Measurements from ENCODE around the gene BHLHE40.

Gene BHLHE40

DNA sequence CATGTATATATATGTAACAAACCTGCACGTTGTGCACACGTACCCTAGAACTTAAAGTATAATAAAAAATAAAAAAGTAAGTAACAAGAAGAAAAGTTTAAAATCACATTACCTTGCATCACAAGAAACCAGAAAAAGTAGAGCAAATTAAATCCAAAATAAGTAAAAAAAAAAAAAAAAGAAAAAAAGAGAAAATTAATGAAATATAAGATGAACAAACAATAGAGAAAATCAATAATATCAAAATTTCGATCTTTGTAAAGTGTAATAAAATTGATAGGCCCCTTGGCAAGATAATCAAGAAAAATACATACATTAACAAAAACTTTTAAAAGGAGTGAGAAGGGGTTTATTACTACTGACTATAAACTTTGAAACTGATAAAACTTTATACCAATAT lies 7.4 kb upstream of the BHLHE40 start:
- Histone ChIP-seq H2AFZ (ENCODE audit: low read depth, low read length, severe bottlenecking) (no peak overlapping the region), H3K9me2 (replicated peaks; ENCODE audit: insufficient read depth, low read length) (no peaks in the 10 kb centered on the region), H3K79me2 (ENCODE audit: insufficient read depth, low read length) (no peaks in the 10 kb centered on the region), H3K4me3 (ENCODE audit: insufficient read depth, low read length, poor library complexity, severe bottlenecking) (no peak overlapping the region), H3K27me3 (ENCODE audit: low read length) (no peaks in the 10 kb centered on the region), H3F3A (ENCODE audit: insufficient read depth) (no peaks in the 10 kb centered on the region), H3K27ac (ENCODE audit: low read depth, low read length) (no peak overlapping the region), H3K9me3 (ENCODE audit: insufficient read depth, low read length) (no peaks in the 10 kb centered on the region), H3K36me3 (ENCODE audit: low read length) (no peaks in the 10 kb centered on the region), H3K4me2 (ENCODE audit: low read depth, low read length, poor library complexity, severe bottlenecking) (no peak overlapping the region), H3K9ac (ENCODE audit: low read length) (no peak overlapping the region), H4K20me1 (ENCODE audit: low read depth, low read length) (no peaks in the 10 kb centered on the region)
- TF ChIP-seq, protein P1, sequence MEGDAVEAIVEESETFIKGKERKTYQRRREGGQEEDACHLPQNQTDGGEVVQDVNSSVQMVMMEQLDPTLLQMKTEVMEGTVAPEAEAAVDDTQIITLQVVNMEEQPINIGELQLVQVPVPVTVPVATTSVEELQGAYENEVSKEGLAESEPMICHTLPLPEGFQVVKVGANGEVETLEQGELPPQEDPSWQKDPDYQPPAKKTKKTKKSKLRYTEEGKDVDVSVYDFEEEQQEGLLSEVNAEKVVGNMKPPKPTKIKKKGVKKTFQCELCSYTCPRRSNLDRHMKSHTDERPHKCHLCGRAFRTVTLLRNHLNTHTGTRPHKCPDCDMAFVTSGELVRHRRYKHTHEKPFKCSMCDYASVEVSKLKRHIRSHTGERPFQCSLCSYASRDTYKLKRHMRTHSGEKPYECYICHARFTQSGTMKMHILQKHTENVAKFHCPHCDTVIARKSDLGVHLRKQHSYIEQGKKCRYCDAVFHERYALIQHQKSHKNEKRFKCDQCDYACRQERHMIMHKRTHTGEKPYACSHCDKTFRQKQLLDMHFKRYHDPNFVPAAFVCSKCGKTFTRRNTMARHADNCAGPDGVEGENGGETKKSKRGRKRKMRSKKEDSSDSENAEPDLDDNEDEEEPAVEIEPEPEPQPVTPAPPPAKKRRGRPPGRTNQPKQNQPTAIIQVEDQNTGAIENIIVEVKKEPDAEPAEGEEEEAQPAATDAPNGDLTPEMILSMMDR (IDR thresholded peaks at IDR 0.05; ENCODE audit: insufficient read depth, low read length, poor library complexity, severe bottlenecking) = no peak
- no peak for TF ChIP-seq EZH2phosphoT487 (conservative IDR thresholded peaks at IDR 0.05; ENCODE audit: low read length)

DNA sequence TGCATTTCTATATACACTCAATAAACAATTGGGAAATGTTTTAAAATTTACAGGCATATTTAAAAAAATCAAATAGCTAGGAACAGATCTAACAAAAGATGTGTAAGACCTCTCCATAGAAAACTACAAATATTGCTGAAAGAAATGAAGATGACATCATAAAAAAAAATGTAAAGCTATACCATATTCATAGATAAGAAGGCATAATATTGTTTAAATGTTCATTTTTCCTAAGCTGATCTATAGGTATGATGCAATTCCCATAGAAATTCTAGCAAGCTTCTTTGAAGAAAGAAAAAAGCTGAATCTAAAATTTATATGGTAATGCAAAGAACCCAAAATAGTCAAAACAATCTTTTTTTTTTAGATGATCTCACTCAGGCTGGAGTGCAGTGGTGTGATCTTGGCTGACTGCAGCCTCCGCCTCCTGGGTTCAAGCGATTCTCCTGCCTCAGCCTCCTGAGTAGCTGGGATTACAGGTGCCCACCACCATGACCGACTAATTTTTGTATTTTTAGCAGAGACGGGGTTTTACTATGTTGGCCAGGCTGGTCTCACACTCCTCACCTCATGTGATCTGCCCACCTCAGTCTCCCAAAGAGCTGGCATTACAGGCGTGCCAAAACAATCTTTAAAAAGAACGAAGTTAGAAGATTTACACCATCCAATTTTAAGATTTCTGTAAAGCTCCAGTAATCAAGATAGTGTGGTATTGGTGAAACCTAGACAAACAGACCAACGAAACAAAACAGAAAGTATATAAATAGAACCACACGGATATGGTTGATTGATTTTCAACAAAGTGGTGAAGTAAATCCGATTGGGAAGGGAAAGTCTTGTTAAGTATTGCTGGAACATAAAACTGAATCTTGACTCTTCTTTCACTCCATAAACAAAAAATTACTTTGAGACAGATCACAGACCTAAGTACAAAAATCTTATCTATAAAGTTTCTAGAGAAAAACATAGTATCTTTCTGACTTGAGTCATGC lies 6.3 kb upstream of the BHLHE40 start:
- H3K4me2 ChIP-seq (ENCODE audit: low read depth, low read length, poor library complexity, severe bottlenecking) = no peak overlapping the region
- no peak overlapping the region for H2AFZ ChIP-seq (ENCODE audit: low read depth, low read length, severe bottlenecking)
- H3K9ac ChIP-seq (ENCODE audit: low read length) = no peak overlapping the region

DNA sequence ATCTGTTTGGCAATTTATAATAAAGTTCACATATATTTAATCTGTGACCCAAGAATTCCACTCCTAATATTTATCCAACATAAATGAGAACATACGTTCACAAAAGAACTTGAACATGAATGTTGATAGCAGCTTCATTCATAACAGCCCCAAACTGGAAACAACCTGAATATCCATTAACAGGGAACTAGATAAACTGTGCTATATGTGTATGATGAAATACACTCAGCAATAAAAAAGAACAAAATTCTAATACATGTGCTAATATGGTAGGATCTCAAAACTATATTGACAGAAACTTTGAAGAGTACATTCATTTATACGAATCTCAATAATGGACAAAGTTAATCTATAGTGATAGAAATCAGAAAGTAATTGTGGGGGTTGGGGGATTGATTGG lies 5.1 kb upstream of the BHLHE40 start:
- no peak overlapping the region for H3K27ac ChIP-seq (ENCODE audit: low read depth, low read length)

More for the DNA sequence above, 6.3 kb upstream of the BHLHE40 start:
- Histone ChIP-seq H3K27me3 (ENCODE audit: low read length) (no peaks in the 10 kb centered on the region), H4K20me1 (ENCODE audit: low read depth, low read length) (no peaks in the 10 kb centered on the region), H3K4me3 (ENCODE audit: insufficient read depth, low read length, poor library complexity, severe bottlenecking) (no peak overlapping the region), H3K36me3 (ENCODE audit: low read length) (no peaks in the 10 kb centered on the region), H3K9me2 (replicated peaks; ENCODE audit: insufficient read depth, low read length) (no peaks in the 10 kb centered on the region), H3F3A (ENCODE audit: insufficient read depth) (peaks cover 4% of the 10 kb centered on the region; the same call in 1 of the 2 replicates), H3K79me2 (ENCODE audit: insufficient read depth, low read length) (no peaks in the 10 kb centered on the region), H3K9me3 (ENCODE audit: insufficient read depth, low read length) (no peaks in the 10 kb centered on the region), H3K27ac (ENCODE audit: low read depth, low read length) (no peak overlapping the region)
- TF ChIP-seq EZH2phosphoT487 (conservative IDR thresholded peaks at IDR 0.05; ENCODE audit: low read length) = no peak
- TF ChIP-seq, protein P1 (IDR thresholded peaks at IDR 0.05; ENCODE audit: insufficient read depth, low read length, poor library complexity, severe bottlenecking) = no peak

More for the DNA sequence above, 5.1 kb upstream of the BHLHE40 start:
- Histone ChIP-seq H3K27me3 (ENCODE audit: low read length) (no peaks in the 10 kb centered on the region), H3K9me2 (replicated peaks; ENCODE audit: insufficient read depth, low read length) (no peaks in the 10 kb centered on the region), H3K4me3 (ENCODE audit: insufficient read depth, low read length, poor library complexity, severe bottlenecking) (no peak overlapping the region), H4K20me1 (ENCODE audit: low read depth, low read length) (no peaks in the 10 kb centered on the region), H3K4me2 (ENCODE audit: low read depth, low read length, poor library complexity, severe bottlenecking) (no peak overlapping the region), H3K79me2 (ENCODE audit: insufficient read depth, low read length) (no peaks in the 10 kb centered on the region), H2AFZ (ENCODE audit: low read depth, low read length, severe bottlenecking) (no peak overlapping the region), H3K9ac (ENCODE audit: low read length) (no peak overlapping the region), H3K9me3 (ENCODE audit: insufficient read depth, low read length) (no peaks in the 10 kb centered on the region), H3F3A (ENCODE audit: insufficient read depth) (peaks cover 6% of the 10 kb centered on the region; the same call in 1 of the 2 replicates), H3K36me3 (ENCODE audit: low read length) (no peaks in the 10 kb centered on the region)
- TF ChIP-seq EZH2phosphoT487 (conservative IDR thresholded peaks at IDR 0.05; ENCODE audit: low read length) = no peak
- TF ChIP-seq, protein P1 (IDR thresholded peaks at IDR 0.05; ENCODE audit: insufficient read depth, low read length, poor library complexity, severe bottlenecking) = no peak
